Hematopoietic multipotent progenitor cell treated with erythropoietin and hydrocortisone succinate and interleukin-3 and kit ligand, for 15 days (in vitro differentiated cells): ENCODE results near the gene RNMT.

Experiments
- DNase-seq: peaks from one replicate; pipeline ENCODE4 v3.0.0-alpha.2; 2015; ENCODE audit warnings: low spot score

RNMT gene

DNA sequence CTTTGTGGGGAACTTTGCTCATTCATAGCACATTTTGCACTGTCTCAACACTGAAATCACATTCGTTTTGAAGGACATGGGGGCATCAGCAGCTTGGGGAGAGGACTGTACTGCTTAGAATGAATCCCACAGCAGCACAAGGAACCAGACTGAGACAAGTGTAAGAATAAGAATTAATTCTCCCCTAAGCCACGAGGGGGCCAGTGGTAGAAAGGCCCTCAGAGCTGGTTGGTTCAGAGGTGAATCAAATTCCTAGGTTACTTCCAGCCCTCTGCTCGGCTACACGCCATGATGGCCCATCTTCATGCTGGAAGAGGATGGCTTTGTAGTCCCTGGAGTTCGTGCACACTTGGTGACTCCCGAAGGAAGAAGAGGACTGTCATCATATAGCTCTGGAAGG lies 85.5 kb downstream of the RNMT start:
- DNase-seq: no peak

DNA sequence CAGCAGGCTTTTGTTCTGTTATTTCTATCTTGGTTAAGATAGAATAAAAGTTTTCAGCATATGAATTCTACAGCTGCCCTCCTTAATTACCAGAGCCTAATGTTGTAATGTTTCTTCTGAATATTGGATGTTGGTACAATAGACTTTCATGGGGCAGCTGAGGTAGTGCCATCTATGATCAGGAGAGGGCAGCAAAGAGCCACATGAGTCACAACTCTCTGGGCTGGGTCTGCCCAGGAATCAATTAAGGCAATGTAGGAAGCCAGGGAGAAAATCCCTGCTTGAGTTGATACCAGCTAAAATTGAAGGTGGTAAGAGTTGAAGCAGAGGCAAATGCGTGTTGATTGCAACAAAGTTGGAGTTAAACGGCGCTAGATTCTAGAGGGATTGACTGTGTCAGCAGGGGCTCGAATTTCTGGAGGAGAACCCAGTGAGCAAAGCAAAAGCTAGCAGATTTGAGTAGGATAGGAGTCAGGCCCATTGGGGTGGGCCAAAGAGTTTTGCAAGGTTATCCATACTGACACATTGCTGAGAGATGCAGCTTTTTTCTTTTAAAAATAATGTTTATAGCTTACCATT lies 86.9 kb downstream of the RNMT start:
- DNase-seq: peak; percentile 51
